Sciatic nerve (tissue), 2 donors: Measurements from ENCODE around the gene SGPP1. TPM values are rescaled to one million over a fixed set of nuclear protein-coding genes. Genes with fewer than 3 reads are reported as not detected.
"Not testable (repeated sequence)": the region's sequence is repeated elsewhere in the genome, so short reads cannot be mapped to it uniquely, and the experiment has no call there.

ENCODE experiments used
- ATAC-seq: fragments of 200-7000 bp; cut with Tn5 transposase; one replicate; pipeline ENCODE4 v1.9.1; 2020; ENCODE audit warnings: mild to moderate bottlenecking, moderate library complexity
- DNase-seq: peaks from one replicate; pipeline ENCODE4 v3.0.0-alpha.2; 2020; ENCODE audit warnings: low spot score
- intact Hi-C: fragments of 100-400 bp; cut with DNase I; formaldehyde crosslinking; loops from one replicate; pipeline ENCODE4 v1.14.2; 2022
- total RNA-seq: library from RNA; stranded (reverse); fragmentation: NEBNext Ultra II Directional; extraction: Animal tissue kit (Norgen Biotek cat#: 25700); gene quantifications from one replicate; pipeline ENCODE4 v1.2.1, GENCODE V29; 2021
- donor health status: DM: no; HTN: no; CAD: no.
- donor health status: DM: no; HTN: no; CAD: no.

SGPP1 gene
- total RNA-seq, 1 donor from 2014 or later, result 20.7 TPM

DNA sequence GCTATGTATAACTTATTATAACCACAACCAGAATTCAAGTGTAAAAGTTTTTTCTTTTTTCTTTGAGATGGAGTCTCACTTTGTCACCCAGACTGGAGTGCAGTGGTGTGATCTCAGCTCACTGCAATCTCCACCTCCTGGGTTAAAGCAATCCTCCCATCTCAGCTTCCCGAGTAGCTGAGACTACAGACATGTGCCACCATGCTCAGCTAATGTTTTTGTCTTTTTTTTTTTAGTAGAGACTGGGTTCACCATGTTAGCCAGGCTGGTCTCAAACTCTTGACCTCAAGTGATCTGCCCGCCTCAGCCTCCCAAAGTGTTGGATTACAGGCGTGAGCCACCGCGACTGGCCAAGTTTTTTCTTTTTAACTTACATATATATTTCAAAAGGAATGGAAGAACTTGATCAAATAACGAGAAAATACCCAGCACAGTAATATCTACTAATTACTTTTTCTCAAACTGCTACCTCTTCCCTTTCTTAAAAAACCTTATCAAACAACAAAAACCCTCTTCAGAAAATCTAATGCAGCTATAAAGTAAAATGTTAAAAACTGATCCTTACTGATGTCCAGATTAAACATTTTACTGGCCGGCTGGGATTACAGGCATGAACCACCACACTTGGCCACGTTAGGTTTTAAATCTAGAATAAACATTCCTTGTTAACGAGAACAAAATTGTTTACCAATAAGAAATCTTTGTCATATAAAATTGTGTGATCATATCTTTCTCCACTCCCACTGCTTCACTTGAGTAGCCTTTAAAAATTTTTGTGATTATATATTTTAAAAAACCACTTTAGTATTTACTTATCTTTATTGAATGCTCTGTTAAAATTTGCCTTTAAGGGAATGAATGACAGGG lies 44.9 kb downstream of the SGPP1 start:
- DNase-seq (no peak), ATAC-seq (no peak)
- intact Hi-C loops, result no loop called here

DNA sequence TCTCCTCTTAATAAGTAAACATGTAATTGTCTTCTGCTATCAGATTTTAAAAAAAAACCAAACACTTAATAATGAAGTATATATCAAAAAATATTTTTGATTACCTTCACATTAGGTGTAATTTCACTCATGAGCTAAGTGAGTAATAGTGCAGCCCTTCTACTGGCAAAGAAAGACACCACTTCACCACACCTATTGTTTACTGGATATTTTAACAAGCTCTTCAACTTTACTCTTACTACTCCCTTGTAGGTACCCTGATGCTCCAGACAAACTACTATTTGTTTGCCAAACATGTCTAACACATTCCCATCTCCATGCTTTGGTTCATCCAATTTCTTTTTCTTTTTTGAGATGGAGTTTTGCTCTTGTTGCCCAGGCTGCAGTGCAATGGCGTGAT lies 49.3 kb downstream of the SGPP1 start:
- intact Hi-C loops, result no loop called here
- ATAC-seq, result no peak

DNA sequence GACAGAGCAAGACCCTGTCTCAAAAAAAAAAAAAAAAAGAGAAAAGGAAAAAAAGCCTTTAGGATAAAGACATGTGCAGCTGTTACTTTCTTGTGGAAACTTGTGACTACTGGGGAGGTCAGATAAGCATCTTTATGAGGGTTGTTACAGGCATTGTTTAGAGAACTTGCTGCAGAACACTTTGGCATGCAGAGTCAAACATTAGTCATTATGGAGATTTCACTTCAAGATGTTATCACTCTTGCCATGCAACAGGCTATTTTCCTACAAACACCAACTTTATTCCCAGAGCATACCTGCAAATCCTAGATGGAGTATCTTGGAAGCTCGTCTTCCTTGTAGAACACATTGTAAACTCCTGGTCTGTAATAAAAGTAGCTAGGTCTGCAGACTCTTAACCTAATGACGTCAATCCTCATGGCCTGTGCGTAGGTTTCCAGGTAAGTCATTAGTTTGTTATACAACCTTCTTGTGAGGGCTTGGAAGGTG lies 49.9 kb downstream of the SGPP1 start:
- no peak for ATAC-seq
- DNase-seq, result no peak
- intact Hi-C loops, result no loop called here

More for the DNA sequence above, 49.3 kb downstream of the SGPP1 start:
- no peak for DNase-seq

DNA sequence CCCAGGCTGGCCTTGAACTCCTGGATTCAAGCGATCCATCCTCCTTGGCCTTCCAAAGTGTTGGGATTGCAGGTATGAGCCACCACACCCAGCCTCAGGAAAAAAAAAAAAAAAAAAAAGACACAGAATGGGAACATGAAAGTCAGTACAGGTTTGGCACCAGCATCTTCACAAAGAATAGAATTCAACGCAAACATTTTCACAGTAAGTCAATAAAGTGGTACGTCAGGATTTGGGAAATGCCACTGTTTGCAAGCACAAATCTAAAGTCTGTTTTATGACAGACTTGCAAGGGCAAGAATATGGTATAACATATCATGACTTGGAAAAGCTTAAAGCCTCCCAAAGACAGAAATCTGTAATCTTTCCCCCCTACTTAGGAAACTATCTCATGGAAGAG lies 51.2 kb downstream of the SGPP1 start:
- intact Hi-C loops, result no loop called here
- ATAC-seq (no peak), DNase-seq (no peak)

DNA sequence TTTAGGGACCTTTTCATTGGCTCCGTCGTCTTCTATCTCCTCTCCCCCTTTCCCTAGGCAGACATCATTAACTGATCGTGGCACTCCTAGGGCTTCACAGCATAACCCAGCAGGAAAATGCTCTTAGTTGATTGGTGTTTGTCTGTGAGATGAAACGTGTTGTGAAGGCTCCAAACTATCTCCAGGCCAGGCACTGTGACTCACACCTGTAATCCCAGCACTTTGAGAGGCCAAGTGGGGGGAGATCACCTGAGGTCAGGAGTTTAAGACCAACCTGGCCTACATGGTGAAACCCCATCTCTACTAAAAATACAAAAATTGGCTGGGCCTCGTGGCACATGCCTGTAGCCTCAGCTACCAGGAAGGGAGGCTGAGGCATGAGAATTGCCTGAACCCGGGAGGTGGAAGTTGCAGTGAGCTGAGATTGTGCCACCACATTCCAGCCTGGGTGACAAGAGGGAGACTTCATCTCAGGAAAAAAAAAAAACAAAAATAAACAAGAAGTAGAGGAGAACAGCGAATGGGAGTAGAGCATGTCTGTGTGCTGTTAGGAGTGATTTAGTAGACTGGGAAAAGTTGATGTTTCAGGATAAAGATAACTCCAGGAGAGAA lies 53.9 kb downstream of the SGPP1 start:
- ATAC-seq (no peak), DNase-seq (no peak)
- intact Hi-C loops, result no loop called here

DNA sequence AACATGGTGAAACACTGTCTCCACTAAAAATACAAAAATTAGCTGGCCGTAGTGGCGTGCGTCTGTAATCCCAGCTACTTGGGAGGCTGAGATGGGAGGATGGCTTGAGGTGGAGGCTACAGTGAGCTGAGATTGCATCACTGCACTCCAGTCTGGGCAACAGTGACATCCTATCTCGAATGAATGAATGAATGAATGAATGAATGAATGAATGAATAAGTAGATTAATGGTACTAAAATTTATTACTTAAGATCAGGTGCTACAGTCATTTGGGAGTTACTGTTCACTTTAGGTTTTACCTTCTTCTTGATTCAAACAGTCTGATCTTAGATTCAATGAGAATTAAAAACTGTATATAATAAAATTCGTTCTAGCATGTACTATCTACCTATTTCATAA lies 54.6 kb downstream of the SGPP1 start:
- intact Hi-C loops, result no loop called here
- ATAC-seq (no peak), DNase-seq (no peak)

DNA sequence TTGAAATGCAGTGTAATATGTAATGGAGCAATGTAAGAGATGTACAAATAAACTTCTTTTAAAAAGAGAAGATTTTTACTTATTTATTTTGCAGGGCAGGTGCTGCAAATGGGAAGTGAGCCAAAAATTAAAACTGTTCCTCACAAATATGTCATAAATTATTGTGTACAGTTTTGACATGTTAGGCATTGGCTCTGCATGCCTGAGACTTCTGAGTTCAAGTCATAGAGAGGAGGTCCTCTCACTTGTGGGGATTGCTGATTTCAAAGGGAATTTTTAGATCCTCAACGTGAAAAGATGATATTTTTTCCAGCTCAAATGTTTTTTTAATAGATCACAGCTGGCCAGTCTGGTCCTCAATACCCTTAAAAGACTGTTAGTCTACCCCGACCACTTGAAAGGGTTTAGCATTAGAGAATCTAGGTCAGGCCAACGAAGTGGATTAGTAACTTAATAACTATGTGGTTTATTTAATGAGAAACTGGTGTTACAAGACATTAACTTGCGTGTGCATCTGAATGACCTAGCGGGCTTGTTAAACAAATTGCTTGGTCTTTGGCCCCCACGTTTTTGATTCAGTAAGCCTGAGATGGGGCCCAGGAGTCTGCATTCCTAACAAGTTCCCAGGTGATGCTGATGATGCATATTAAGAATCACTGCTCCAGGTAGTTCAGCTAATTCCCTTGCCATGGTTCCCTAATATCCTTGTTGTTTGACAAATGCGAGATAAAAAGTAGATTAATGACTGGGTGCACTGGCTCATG lies 55.3 kb downstream of the SGPP1 start:
- ATAC-seq, result no peak
- intact Hi-C loops, result no loop called here
- no peak for DNase-seq

DNA sequence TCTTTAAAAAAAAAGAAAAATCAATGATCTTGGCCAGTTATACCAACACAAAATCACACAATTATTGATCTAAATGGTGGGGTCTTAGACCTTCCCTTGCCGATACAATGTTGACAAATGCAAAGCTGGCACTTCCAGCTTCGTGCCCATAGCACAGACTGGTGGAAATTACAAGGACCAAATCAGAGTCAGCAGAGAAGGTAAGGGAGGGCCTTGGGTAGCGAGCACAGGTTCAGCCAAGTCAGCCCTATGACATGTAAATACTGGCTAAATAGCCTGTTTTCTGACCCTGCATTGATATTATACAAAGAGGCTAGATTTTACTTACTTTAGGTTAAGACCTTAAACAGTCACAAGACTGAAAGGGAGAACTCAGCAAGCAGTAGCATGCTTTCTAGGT lies 55.9 kb downstream of the SGPP1 start:
- no peak for DNase-seq
- intact Hi-C loops, result no loop called here
- no peak for ATAC-seq

DNA sequence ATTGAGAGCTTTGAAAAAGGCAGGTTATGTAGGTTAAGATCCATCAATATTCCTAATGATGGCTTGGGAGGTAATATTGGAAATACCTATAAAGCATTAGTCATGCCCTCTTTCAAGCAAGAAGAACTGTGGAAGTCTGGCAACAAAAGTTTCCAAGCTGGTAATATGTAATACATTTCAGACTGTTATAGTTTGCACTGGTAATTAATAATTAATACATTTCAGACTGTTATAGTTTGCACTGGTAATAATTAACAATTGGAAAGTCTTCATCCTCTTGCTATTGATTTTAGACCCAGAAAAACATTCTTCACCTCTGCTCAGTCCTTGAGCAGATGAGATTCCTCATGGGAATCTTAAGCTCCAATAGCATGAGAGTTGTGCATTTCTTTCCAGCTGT lies 57.2 kb downstream of the SGPP1 start:
- intact Hi-C loops, result no loop called here

DNA sequence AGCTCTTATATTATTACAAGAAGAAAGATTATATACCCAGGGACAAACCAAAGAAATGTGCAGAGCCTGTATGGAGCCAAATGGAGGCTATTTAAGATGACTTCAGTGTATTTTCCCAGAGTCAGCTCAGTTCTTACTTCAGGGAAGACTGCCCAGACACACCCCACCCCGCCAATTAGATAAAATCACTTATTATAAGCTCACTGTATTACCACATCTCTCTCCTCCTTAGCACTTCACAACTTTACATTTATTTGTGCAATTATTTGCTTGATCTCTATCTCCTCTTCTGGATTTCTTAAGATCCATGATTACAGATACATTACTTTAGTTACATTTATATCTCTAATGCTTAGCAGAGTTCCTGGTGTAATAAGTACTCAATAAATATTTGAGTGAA lies 61.5 kb downstream of the SGPP1 start:
- ATAC-seq, result no peak
- DNase-seq, result no peak
- intact Hi-C loops, result no loop called here

More for the DNA sequence above, 57.2 kb downstream of the SGPP1 start:
- DNase-seq, result no peak
- ATAC-seq, result no peak

DNA sequence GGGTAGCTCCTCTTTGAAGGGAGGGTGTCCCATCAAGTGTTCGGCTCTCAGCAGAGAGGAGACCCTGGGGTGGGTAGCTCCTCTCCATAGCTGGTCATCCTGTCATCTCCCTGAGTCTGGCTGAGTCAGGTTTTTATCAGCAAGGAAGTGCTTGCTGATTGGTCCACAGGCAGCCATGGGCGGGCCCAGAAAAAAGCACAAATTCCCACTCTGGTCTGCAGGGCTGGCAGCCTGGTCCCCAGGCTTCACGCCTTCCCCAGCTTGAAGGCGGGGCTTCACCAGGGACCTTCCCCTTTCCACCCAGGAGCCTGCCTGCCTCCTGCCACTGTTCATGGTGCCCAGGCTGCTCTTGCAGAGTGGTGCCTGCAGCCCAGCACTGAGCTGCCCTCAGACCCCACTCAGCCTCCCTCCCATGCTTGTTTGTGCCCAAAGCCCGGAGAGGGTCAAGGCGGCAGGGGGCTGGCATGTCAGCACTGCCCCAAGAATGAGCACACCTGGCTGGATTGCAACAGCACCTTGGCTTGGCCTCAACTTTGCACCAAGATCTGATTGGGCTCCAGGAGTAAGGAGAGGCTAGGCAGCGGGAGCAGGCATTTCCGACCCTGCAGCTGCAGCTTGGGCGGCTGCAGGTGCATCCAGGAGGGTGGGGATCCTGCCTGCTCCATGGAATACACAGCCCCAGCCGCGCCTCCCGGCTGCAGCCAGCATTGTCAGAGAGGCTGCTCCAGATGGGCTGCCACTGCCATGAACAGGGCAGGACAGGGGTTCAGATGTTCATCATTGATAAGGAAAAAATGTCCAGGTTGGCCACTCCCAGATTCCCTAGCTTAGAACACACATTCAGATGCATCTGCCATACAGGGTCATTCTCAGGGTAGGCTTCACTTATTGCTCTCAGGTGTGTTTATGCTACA lies 64.2 kb downstream of the SGPP1 start:
- intact Hi-C loops, result no loop called here
- ATAC-seq (no peak), DNase-seq (no peak)

DNA sequence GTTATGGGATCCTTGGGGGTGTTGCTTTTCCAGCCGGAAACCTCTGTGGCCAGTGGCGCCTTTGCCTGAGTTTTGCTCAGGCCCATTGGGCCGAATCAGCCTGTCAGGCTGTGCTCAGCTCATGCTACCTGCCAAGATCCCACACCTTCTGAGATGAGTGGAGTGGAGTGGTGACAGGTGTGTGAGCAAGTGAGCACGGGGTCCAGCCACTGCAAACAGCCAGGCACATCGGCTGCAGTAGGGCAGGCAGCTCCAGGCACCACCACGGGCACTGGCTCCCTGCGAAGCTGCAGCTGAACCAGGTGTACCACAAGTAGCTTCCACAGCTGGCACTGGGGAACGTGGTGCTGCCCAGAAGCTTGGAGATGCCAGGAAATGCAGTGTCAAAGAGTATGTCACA lies 65.1 kb downstream of the SGPP1 start:
- intact Hi-C loops, result no loop called here
- DNase-seq, result no peak
- ATAC-seq, result no peak

DNA sequence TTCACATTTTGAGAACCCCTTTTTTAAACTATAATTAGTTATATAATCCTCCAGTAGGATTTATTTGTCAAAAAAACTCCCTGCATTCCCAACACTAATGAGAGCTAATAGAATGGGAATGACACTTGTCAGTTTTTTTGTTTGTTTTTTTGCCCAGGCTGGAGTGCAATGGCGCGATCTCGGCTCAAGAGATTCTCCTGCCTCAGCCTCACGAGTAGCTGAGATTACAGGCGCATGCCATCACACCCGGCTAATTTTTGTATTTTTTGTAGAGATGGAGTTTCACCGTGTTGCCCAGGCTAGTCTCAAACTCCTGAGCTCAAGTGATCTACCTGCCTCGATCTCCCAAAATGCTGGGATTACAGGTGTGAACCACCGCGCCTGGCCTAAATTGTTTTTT lies 66.0 kb downstream of the SGPP1 start:
- ATAC-seq, DNase-seq, intact Hi-C loops: not testable (repeated sequence)

DNA sequence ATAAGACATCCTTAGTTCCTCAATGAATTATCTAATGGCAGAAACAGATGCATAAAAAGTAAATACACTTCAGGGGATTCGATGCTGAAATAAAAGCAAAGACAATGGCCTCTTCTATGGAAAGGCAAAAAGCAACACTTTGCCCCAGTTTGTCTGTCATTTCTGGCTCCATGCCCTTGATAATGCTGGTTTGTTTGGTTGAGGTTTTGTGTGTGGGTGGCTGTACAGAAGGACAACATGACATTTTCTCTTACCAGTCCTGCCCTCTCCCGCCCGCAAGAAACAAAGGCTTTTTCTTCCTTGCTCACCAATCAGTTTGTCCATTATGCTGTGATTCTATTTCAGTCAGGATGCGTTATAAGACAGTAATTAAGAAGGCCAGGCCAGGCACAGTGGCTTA lies 68.1 kb downstream of the SGPP1 start:
- DNase-seq, result no peak
- ATAC-seq, result peak; percentile 91
- intact Hi-C loops, result no loop called here

DNA sequence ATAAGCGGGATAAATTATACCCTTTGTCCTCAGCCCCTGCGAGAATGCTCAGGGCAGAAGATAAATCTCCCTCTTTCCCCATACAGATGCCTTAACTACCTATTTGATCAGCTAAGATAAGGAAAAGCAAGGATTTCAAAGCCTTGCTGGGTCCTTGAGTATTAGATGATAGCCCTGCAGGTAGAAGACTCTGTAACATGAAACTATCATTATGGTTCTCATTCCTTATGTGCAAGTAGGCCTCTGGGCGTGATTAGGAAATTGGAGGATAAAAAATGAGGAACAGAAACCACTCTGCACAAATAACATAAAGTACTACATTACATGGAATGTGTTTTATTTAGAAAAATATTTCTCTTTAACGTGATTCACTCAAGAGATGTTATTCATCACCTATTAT lies 71.7 kb downstream of the SGPP1 start:
- intact Hi-C loops, result no loop called here
- DNase-seq (no peak), ATAC-seq (no peak)

DNA sequence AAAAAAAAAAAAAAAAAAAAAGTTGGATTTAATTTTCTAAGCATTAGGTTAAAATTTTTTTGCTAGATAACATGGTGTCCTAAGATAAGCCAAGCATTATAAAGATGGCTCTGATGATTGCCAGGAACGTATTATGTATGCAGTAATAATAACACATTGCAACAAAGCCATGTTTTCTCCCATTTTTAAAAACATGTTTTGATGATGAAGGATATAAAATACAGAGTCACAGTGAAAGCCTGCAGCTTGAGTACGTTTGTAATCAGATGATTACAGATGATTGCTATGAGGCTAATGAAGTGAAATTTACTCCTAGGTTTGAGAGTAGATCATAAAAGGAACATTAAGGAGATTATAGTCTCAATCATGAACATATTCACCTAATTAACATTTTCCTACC lies 72.9 kb downstream of the SGPP1 start:
- ATAC-seq, result no peak
- intact Hi-C loops, result no loop called here
- no peak for DNase-seq

DNA sequence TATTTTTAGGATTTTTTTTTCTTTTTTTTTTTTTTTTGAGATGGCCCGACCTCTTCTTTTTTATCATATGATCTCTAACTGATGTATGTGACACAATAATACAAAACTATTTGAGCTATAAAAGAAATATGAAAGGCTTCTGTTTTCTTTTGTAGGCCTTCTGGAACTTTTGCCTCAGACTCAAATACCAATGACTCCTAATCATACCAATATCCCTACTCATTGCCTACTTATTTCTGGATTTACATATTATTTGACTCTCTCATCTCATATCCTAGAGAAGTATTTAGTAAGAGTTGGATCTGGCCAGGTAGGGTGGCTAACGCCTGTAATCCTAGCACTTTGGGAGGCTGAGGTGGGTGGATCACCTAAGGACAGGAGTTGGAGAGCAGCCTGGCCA lies 73.5 kb downstream of the SGPP1 start:
- ATAC-seq, result no peak
- intact Hi-C loops, result no loop called here
- no peak for DNase-seq

DNA sequence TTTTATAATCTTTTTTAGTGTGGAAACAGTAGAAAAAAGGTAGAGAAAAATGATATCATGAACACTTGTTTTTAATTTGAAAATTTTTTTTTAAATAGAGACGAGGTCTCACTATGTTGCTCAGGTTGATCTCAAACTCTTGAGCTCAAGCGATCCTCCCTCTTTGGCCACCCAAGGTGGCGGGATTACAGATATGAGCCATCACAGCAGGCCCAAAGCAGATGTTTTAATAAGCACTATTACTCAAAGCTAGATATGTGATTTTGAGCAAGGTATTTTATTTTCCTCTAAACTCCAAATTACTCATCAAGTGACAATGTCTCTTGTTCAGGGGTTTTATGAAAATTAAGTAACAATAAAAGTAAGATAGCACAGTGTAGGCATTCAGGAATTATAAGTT lies 75.5 kb downstream of the SGPP1 start:
- ATAC-seq, result no peak
- DNase-seq, result no peak
- intact Hi-C loops, result no loop called here
